ENCODE results near the gene ZNF181.

Gene ZNF181

DNA sequence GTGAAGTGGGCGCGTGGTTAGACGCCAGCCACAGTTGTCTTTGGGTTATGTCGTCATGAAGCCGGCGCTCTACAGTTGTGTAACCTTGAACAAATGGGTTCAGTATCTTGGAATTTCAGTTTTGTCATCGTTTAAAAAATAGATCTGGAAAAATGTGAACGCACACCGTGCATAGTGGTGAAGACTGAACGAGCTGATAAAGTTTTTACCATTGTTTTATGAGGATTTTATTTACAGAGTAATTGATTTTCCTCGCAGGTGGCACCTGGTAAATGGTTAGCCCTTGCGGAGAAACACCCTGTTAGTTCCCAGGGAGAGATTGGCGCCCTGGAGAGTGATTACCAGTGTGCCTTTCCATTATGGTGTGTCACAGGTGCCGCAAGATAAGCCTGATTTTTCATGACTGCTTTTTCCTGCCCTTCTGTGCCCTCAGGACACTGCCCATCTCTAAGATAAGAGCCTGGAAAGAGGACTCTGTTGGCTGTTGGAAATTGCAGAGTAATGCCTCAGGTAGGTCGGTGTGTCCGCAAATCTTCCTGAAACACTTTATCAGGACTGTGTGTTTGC, 577 bp downstream of the ZNF181 start:
- no peak for DNase-seq (ENCODE audit: insufficient read length, low spot score)
- no peak for FAIRE-seq
- TF ChIP-seq POLR2A (IDR thresholded peaks at IDR 0.05; ENCODE audit: low read depth, low read length): no peak

DNA sequence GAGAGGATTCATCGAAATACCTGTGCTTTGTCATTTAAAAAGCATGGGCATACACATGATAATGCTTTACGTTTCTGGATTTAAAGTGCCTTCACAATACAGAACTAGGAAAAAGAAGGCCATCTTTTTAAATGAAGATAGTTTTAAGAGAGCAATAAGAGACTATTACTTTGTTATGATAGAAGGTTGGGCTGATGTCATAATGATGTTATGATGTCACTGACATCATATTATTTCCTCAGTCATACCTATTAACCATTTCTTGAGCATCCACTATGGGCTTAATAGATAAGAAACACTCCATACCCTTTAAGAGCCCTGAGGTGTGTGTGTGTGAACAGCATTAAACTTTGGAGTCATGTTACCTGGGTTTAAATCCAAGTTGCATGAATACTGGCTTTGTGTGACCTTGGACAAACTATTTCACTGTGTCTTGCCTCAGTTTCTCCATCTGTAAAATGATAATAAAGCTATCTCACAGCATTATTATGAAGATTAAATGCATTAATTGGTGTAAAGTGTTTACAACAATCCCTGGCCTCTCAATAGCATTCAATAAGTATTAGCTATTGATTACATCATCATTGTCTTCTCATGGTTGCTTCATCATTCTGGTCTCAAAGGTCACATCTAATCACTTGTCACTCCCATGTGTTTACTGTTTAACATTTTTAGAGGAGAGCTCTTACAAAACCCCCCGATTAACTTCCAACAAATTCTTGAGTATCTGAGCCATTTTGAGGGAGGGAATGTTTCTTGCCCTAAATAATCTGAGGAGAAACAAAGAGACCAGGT, 11.1 kb downstream of the ZNF181 start:
- DNase-seq (ENCODE audit: insufficient read length, low spot score) (no peak), FAIRE-seq (no peak)
- no peak for TF ChIP-seq SPI1 (IDR thresholded peaks at IDR 0.05; ENCODE audit: low read depth, low read length)
- no peak for TF ChIP-seq POLR2A (IDR thresholded peaks at IDR 0.05; ENCODE audit: low read depth, low read length)
- TF ChIP-seq PAX5 (IDR thresholded peaks at IDR 0.05; ENCODE audit: insufficient read depth, low read length, severe bottlenecking): no peak
- no peak for TF ChIP-seq POU2F2 (IDR thresholded peaks at IDR 0.05; ENCODE audit: low read depth, low read length)
- TF ChIP-seq TAF1 (IDR thresholded peaks at IDR 0.05; ENCODE audit: low read depth, low read length): no peak
- TF ChIP-seq POLR2AphosphoS5 (IDR thresholded peaks at IDR 0.05; ENCODE audit: low read depth, low read length): no peak

DNA sequence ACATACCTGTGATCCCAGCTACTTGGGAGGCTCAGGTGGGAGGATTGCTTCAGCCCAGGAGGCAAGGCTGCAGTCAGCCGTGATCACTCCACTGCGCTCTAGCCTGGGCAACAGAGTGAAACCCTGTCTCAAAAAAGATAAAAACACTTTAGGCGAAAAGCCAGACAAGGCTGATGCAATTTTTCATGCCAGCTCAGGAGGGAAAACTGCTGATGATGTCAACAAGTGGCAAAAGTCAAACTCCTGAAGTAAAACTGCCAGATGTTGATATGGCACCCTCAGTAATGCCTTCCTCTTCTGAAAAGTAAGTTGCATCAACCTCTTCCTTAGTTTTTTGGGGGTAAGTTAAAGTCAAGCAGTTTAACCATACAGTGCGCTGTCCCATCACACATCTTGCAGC, 23.4 kb downstream of the ZNF181 start:
- no peak for FAIRE-seq
- TF ChIP-seq SPI1 (IDR thresholded peaks at IDR 0.05; ENCODE audit: low read depth, low read length) (no peak), TAF1 (IDR thresholded peaks at IDR 0.05; ENCODE audit: low read depth, low read length) (no peak), POU2F2 (IDR thresholded peaks at IDR 0.05; ENCODE audit: low read depth, low read length) (no peak), PAX5 (IDR thresholded peaks at IDR 0.05; ENCODE audit: insufficient read depth, low read length, severe bottlenecking) (no peak), POLR2AphosphoS5 (IDR thresholded peaks at IDR 0.05; ENCODE audit: low read depth, low read length) (no peak), POLR2A (IDR thresholded peaks at IDR 0.05; ENCODE audit: low read depth, low read length) (no peak)
- no peak for DNase-seq (ENCODE audit: insufficient read length, low spot score)

DNA sequence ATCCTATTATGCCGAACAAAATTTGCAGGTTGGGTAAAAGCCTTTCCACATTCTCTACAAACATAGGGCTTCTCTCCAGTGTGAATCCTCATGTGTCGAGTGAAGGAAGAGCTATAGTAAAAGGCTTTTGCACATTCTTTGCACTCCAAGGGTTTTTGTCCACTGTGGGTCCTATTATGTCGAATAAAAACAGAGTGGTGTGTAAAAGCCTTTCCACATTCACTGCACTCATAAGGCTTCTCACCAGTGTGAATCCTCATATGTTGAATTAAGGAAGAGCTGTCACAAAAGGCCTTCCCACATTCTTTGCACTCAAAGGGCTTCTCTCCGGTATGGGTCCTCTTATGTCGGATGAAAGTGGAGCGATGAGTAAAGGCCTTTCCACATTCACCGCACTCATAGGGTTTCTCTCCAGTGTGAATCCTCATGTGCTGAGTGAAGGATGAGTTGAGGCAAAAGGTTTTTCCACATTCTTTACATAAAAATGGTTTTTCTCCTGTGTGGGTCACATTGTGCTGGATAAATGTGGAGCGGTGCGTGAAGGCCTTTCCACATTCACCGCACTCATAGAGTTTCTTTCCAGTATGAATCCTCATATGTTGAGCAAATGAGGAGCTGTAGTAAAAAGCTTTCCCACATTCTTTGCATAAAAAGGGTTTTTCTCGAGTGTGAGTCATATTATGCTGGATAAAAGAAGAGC, 25.3 kb downstream of the ZNF181 start:
- DNase-seq (ENCODE audit: insufficient read length, low spot score) (no peak), FAIRE-seq (no peak)
- TF ChIP-seq POU2F2 (IDR thresholded peaks at IDR 0.05; ENCODE audit: low read depth, low read length) (no peak), PAX5 (IDR thresholded peaks at IDR 0.05; ENCODE audit: insufficient read depth, low read length, severe bottlenecking) (no peak), POLR2AphosphoS5 (IDR thresholded peaks at IDR 0.05; ENCODE audit: low read depth, low read length) (no peak), TAF1 (IDR thresholded peaks at IDR 0.05; ENCODE audit: low read depth, low read length) (no peak), POLR2A (IDR thresholded peaks at IDR 0.05; ENCODE audit: low read depth, low read length) (no peak), SPI1 (IDR thresholded peaks at IDR 0.05; ENCODE audit: low read depth, low read length) (no peak)

DNA sequence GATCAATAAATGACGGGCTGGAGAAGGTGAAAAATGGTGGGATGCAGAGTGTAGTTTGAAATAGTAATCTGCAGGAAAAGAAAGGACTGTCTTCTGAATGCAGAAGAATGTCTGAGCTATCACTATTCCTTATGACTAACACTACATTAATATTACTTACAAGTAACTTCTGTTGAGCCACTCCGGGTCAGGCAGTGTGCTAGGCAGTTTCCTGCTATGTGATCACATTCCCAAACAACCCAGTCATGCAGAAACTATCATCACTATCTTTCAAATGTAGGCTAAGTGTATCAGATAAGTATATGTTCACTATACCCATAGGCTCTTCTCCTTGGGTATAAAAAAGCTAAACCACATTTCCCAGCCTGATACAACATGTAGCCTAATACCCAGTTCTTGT, 32.3 kb downstream of the ZNF181 start:
- no peak for TF ChIP-seq POLR2A (IDR thresholded peaks at IDR 0.05; ENCODE audit: low read depth, low read length)
- no peak for TF ChIP-seq TAF1 (IDR thresholded peaks at IDR 0.05; ENCODE audit: low read depth, low read length)
- TF ChIP-seq PAX5 (IDR thresholded peaks at IDR 0.05; ENCODE audit: insufficient read depth, low read length, severe bottlenecking): no peak
- TF ChIP-seq POLR2AphosphoS5 (IDR thresholded peaks at IDR 0.05; ENCODE audit: low read depth, low read length): no peak
- TF ChIP-seq POU2F2 (IDR thresholded peaks at IDR 0.05; ENCODE audit: low read depth, low read length): no peak
- FAIRE-seq: no peak
- no peak for DNase-seq (ENCODE audit: insufficient read length, low spot score)

DNA sequence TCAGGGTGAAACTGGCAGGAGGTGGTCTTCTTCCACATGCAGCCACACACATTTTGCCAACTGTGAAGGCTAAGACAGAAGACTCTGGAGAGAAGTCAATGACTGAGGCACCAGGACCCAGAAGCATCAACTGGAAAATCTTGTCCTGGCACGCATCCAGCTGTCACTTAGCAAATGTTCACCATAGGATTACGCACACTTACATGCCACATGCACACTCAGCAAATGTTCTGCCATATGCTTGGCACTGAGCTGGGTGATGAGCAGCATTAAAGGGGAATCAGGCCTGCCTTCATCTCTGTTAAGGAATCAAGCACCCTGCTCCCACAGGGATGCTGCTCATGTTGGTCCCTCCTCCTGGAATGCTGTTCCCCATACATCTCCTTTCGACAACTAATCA, 33.9 kb downstream of the ZNF181 start:
- FAIRE-seq (no peak), DNase-seq (ENCODE audit: insufficient read length, low spot score) (no peak)
- TF ChIP-seq POU2F2 (IDR thresholded peaks at IDR 0.05; ENCODE audit: low read depth, low read length): no peak

DNA sequence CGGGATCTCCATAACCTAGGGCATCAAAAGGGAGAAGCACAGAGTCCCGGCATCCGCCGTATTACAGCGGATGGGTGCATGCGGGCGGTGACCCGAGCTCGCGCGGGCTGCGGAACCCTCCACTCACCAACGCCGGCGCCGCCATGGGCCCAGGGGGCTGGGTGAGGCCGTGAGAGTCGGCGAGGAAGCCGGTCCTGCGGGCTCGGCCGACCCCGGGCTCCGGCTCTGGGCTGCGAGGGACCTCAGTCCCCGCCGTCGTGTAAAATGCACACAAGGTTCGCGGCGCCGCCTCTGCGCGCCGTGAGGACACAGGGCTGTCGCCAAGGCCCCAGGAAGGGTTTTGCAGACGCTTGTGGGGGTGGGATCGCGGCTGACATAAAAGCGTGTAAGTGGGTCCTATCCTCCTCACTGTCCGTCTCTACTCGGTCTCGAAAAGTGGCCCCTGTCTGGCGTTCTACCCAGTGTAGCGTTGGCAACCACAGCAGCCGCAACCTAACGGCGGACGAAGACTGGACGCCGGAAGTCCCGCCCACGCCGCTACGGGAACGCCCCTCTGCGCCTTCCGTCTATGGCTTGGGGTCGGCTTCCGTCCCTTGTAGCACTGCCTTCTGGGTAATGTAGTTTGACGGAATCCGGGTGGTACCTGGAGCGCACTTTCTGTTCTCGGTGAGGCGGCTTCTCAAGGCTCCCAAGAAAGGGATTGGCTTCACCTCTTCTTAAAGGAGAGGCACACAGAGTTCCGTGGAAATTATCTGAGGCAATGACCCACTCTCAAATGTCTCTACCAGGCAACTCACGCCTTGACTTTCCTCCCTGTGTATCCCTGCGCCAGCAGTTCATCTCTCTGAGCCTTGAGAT, 38.9 kb downstream of the ZNF181 start, which contains the start of gene ZNF599:
Gene ZNF599 (minus strand): TSS at position 519 of the 858 bp plus-strand sequence. CDS start 374 bp downstream, at position 145.
- TF ChIP-seq SPI1 (IDR thresholded peaks at IDR 0.05; ENCODE audit: low read depth, low read length) (0 out of 2 replicates have a peak, but pooled peaks have one; percentile 13), POU2F2 (IDR thresholded peaks at IDR 0.05; ENCODE audit: low read depth, low read length) (peak; percentile 70; the same call in 1 of the 2 replicates), POLR2A (IDR thresholded peaks at IDR 0.05; ENCODE audit: low read depth, low read length) (no peak)
- peak; percentile 80 for DNase-seq (ENCODE audit: insufficient read length, low spot score)
- FAIRE-seq: peak; percentile 96

DNA sequence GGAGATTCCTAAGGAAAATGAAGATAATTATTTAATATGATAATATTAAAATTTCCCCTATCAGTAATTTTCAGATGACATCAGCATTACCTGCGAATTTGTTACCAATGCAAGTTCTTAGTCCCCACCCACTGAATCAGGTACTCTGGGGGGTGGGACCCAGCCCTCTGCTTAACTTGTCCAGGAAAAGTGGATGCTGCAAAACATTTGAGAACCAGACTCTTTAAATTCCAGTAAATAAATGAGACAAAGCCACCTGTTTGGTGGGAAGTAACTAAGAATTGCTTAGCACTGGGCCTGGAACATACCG, 39.5 kb downstream of the ZNF181 start:
- FAIRE-seq (no peak), DNase-seq (ENCODE audit: insufficient read length, low spot score) (no peak)
- TF ChIP-seq POU2F2 (IDR thresholded peaks at IDR 0.05; ENCODE audit: low read depth, low read length): no peak
- no peak for TF ChIP-seq SPI1 (IDR thresholded peaks at IDR 0.05; ENCODE audit: low read depth, low read length)
- TF ChIP-seq POLR2A (IDR thresholded peaks at IDR 0.05; ENCODE audit: low read depth, low read length): no peak
- no peak for TF ChIP-seq PAX5 (IDR thresholded peaks at IDR 0.05; ENCODE audit: insufficient read depth, low read length, severe bottlenecking)
- TF ChIP-seq TAF1 (IDR thresholded peaks at IDR 0.05; ENCODE audit: low read depth, low read length): no peak
- no peak for TF ChIP-seq POLR2AphosphoS5 (IDR thresholded peaks at IDR 0.05; ENCODE audit: low read depth, low read length)

DNA sequence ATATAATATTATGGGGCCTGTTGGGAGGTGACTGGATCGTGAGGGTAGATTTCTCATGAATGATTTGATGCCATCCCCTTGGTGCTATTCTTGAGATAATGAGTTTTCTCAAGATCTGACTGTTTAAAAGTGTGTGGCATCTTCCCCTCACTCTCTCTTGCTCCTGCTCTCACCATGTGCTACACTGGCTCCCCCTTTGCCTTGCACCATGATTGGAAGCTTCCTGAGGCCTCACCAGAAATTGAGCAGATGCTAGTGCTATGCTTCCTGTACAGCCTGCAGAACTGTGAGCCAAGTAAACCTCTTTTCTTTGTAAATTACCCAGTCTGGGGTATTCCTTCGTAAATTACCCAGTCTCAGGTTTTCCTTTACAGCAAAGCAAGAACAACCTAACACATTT, 40.8 kb downstream of the ZNF181 start:
- DNase-seq (ENCODE audit: insufficient read length, low spot score) (no peak), FAIRE-seq (no peak)
- TF ChIP-seq POU2F2 (IDR thresholded peaks at IDR 0.05; ENCODE audit: low read depth, low read length) (no peak), POLR2A (IDR thresholded peaks at IDR 0.05; ENCODE audit: low read depth, low read length) (no peak)

All from GM12891 (cell line).